GM21360 (cell line): ENCODE measurements around the gene AMDHD2.

Experiments
- ATAC-seq: cut with Tn5 transposase; IDR thresholded peaks from one replicate; pipeline ENCODE4 v1.9.1; 2021; ENCODE audit warnings: mild to moderate bottlenecking, moderate library complexity; ENCODE audit not compliant: unreplicated experiment

Gene AMDHD2

DNA sequence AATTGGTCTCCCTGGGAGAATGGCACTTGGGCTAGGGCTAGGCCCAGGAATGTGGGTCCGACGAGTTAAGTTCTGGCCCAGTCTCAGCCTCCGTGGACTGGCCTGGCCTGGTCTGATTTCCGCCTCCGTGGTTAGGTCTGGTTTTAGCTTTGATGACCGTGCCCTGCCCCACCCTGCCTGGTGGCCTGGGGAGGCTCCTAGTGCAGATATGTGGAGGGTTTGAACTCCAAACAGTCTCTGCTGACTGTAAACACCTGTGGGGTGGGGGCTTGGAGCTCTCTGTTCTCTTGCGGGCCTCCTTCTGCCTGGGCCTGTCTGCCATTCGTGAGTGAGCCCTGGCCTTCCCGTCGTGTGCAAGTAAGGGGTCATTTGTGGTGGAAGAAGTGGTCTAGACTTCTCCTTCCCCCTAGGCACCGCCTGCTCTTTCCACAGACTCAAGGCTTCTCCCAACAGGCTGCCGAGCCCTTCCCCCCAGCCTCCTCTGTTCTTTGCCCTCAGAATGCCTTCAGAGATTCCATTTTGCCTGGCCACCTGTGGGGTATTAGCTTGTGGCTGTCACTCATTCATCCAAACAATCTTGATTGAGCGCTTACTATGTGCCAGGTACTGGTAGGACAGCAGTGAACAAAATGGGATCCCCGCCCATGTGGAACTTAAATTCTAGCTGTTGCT is 4.9 kb upstream of the AMDHD2 start:
- no peak for ATAC-seq

DNA sequence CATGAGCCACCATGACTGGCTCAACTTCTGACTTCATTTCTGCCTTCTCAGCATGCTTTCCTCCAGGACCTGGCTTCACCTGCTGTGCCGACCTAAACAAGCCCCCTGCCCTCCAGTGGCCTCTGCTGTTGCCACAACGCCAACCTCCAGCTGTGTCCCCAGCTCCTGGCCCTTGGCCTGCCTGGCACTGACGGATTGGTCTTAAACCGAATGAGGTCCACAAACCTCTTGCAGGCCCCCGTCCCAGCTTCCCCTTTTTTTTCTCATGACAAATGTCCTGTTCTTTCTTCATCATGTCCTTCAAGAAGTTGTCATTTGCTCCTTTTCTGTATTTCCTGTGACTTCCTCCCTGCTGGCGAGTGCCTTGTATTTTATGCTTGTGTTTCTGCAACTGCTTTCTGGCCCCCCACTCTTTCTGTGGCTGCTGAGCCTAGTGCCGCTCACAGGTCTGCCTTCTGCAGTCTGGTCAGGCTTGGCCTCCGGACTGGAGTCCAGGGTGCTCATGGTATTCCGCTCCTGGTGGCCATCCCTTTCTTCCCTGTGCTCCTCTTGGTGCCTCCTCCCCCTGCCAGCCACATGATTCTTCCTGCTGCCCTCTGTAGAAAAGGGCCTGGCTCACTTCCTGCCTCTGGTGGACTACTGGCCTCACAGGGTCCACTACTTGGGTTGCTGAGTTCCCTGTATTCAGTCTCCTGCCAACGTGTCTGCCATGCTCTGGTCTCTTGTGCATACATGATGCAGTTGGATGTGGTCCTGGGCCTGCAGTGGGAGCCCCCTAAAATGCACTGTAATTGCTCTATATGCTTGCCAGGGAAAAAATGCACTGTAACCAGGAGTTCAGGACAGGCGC is 3.6 kb upstream of the AMDHD2 start:
- no peak for ATAC-seq

DNA sequence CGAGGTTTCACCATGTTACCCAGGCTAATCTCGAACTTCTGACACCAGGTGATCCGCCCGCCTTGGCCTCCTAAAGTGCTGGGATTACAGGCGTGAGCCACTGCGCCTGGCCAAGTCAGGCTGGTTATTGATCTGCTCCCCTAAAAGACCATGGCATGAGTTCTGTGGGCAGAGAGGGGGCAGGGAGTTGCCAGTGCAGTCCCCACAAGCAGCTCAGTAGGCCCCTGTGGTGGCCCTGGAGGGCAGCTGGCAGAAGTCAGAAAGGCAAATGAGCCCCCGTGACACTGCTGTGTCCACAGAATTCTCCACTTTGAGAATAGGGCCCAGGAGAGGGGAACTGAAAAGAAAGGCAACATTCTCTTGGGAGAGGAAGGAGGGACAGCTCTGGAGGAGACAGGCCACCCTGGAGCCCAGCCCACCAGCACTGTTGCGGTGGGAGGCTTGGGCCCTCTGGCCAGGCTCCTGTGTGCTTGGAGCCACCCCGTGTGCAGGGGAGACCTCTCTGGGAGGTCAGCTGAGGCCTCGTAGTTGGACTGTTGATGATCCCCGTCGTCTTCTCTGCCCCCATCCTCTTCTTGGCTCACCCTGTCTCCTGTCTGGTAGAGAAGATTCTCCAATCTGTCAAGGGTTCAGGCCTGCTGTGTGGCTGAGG is 2.1 kb upstream of the AMDHD2 start:
- ATAC-seq, result no peak

DNA sequence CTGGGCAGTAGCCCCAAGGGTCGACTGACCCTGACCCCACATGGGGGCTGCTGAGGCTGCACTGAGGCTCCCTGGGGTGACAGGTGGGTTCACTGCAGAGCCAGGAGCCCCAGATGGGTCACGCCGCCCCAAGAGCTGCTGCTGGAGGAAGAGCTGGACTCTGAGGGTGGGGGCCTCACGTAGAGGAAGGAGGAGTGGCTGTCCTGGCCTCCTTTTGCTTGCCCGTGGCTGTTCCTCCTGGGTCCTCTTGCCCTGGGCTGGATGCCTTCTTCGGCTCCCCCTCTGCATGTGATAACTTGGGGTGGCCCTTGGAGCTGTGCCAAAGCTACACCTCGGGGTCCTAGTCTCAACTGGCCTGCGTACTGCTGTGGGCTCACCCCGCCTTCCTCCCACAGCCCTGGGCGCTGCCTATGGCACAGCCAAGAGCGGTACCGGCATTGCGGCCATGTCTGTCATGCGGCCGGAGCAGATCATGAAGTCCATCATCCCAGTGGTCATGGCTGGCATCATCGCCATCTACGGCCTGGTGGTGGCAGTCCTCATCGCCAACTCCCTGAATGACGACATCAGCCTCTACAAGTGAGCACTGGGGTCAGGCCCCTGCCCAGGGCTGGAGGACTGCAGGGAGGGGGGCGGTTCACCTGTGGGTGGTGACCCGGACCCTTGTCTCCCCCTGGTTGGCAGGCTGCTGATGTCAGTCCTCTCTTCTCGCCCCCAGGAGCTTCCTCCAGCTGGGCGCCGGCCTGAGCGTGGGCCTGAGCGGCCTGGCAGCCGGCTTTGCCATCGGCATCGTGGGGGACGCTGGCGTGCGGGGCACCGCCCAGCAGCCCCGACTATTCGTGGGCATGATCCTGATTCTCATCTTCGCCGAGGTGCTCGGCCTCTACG is 1.1 kb upstream of the AMDHD2 start:
- no peak for ATAC-seq

DNA sequence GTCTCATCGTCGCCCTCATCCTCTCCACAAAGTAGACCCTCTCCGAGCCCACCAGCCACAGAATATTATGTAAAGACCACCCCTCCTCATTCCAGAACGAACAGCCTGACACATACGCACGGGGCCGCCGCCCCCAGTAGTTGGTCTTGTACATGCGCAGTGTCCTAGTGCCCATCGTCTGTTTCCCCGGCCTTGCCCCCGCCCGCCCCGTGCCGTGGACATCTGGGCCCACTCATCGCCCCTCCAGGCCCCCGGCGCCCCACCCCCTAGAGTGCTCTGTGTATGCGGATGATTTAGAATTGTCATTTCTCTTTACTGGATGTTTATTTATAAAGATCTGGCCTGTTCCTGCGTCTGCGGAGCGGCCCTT is 475 bp upstream of the AMDHD2 start:
- no peak for ATAC-seq

DNA sequence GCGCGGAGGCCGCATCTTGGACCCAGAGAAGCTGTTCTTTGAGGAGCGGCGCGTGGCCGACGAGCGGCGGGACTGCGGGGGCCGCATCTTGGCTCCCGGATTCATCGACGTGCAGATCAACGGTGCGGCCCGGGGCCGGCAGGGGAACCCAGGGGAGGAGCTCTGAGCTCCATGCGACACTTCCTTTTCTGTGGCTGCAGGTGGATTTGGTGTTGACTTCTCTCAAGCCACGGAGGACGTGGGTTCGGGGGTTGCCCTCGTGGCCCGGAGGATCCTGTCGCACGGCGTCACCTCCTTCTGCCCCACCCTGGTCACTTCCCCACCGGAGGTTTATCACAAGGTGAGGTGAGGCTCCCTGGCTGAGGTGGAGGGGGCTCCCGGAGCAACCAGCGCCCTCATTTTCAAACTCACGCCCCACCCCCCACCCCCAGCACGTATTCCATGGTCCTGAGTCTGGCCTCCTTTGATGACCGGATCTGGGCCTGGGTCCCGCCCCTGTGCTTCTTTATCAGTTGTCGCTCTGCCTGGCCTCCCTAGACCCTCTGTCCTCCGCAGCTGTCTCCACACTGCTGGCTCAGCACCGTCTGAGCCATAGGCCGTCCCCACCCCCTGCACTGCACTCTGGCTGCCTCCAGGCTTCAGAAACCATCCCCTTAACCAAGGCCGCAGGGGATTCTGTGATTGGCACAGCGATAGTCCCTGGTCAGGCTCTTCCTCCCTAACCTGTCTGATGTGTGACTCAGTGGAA is 787 bp downstream of the AMDHD2 start:
- peak; percentile 17 for ATAC-seq

DNA sequence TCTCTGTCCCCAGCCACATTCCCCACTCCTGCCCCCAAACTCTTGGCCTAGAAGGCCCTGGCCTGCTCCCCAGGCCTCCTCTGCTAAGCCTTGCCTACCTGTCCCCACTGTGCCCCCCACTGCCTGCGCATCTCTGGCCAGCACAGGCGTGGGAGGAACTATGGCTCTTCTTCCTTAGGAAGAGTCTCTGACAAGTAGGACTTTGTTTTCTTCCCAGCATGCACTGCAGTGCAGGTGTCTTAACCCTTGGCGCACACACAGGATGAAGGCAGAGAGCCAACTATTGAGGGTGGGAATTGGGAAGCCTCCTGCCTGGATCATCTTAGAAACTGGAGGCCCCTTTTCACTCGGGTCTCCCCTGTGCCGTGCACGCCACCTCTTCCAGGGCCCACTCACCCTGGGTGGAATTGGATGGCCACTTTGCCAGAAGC is 3.6 kb downstream of the AMDHD2 start:
- no peak for ATAC-seq

DNA sequence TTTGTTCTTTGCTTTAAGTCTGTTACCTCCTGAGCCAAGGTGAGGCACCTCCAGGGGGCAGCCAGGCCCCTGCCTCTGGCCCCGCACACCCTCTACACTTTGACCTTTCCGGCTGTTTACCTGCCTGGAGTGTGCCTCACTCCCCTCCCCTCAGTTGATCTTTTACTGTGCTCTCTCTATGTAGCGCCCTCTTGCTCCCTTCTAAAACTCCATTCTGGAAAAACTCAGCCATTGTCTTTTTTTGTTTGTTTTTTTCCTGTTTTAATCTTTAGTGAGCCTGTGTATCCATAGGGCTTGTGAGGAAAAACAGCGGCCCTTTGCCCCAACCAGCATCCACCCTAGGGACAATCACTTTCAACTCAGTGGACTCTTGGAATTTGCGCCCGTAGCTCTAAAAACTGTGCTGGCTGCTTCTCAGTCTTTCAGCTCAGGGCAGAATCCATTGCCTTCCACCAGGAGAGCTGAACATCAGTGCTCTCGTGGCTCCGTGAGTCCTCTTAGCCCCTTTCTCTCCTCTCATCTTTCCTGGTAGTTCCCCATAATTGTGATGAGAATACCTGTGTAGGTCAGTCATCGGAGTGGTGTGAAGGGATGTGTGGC is 4.3 kb downstream of the AMDHD2 start:
- no peak for ATAC-seq

DNA sequence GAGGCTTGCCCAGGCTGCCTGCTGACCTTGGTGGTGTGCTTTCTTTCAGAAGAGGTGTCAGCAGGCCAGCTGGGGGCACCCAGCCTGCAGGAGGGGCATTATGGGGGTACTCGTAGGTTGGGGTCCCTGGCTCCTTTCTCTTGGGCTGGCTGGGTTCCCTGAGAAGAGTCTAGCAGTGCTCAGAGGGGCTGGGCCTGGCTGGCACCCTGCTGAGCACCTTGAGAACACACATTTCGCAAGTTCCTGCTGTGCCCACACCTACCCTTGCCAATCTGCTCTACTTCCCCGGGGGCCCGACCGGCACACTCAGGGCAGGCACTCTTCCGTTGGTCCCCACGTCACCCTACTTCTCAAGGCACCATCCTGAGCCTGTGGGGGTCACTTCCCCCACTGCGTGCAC is 6.0 kb downstream of the AMDHD2 start:
- no peak for ATAC-seq

DNA sequence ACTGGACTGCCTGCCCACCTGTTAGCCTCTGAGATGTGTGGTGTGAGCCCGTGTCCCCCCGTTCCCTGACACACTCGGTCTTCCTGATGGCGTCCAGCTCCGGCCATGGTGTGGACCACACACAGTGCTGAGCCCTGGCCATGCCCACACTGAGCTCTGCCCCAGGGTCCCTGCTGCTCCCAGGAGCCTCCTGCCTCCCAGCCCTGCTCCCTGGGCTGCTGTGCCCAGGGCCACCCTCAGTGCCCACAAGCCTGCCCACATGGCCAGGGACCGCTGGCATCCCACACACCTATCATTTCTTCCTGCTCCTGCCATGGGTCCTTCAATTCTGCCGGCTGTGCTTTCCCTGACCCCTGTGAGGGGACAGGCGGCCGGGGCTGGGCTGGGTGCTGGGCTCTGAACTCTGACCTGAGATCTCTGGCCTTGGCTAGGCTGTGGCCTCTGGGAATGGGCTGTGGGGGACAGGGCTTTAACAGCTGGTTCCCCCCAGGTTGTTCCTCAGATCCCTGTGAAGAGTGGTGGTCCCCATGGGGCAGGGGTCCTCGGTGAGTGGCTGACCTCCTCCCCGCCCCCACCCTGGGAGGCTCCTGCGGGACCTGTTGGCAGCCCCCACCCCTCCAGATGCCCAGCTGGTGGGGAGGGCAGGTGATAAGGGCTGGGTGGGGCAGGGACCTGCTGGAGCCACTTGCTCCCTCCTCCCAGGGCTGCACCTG is 7.1 kb downstream of the AMDHD2 start:
- no peak for ATAC-seq

DNA sequence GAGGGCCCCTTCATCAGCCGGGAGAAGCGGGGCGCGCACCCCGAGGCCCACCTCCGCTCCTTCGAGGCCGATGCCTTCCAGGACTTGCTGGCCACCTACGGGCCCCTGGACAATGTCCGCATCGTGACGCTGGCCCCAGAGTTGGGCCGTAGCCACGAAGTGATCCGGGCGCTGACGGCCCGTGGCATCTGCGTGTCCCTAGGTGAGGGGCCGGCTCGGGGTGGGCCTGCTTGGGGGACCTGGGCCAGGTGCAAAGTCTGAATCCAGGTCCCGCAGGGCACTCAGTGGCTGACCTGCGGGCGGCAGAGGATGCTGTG is 7.6 kb downstream of the AMDHD2 start:
- no peak for ATAC-seq

DNA sequence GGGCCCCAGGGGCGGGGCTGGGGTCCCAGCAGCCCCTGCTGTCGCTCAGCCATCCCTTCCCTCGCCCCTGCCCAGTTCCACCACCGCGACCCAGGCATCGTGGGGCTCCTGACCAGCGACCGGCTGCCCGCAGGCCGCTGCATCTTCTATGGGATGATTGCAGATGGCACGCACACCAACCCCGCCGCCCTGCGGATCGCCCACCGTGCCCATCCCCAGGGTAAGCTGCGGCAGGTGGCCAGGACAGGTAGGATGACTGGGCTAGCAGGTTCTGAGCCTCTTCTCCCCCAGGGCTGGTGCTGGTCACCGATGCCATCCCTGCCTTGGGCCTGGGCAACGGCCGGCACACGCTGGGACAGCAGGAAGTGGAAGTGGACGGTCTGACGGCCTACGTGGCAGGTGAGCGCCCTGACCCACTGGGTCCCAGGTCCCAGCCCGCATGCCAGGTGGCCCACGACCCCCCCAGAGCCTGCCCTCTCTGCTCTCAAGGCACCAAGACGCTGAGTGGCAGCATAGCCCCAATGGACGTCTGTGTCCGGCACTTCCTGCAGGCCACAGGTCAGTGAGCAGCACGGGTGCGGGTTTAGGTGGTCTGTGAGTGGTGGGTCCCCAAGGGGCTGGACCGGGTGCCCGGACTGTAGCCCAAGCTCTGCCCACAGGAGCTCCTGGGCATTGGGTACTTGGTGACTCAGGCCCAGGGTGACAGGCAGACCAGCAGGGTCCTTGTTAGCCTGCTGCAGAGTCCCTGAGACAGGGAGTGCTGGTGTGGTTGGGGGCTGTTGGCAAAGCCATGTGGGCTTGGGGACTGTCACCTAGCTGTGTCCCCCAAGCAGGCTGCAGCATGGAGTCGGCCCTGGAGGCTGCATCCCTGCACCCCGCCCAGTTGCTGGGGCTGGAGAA is 8.2 kb downstream of the AMDHD2 start:
- no peak for ATAC-seq

DNA sequence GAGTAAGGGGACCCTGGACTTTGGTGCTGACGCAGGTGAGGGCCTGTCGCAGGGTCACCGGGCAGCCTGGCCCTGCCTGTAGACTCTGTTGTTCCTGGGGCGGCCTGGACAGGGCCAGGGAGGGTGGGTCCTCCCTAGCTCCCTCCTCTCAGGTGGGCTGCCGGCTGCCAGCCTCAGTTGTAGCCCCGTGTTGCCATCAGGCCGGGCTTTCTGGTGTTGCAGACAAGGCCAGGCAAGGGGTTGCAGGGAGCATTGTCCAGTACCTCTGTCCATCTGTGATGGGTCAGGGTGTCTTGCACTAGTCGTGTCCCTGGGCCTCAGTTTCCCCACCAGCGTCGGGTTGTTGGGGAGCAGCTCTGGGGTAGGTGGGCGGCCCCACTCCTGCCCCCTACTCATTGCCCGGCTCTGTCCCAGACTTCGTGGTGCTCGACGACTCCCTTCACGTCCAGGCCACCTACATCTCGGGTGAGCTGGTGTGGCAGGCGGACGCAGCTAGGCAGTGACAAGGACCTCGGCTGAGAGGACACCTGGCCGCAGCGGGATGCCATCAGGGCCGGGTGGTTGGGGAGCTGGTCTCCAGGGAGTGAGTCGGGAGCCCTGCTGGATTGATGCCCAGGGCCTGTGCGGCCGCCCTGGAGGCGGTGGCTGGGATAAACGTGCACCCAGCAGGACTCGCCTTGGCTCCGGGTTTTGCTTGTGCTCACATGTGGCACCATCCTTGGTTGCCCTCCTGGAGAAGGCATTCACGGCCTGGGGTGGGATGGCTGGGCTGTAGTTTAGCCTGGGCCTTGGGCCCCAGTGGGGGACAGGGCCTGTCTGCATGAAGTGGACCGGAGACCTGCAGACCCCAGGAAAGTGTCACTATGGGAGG is 9.1 kb downstream of the AMDHD2 start:
- no peak for ATAC-seq

DNA sequence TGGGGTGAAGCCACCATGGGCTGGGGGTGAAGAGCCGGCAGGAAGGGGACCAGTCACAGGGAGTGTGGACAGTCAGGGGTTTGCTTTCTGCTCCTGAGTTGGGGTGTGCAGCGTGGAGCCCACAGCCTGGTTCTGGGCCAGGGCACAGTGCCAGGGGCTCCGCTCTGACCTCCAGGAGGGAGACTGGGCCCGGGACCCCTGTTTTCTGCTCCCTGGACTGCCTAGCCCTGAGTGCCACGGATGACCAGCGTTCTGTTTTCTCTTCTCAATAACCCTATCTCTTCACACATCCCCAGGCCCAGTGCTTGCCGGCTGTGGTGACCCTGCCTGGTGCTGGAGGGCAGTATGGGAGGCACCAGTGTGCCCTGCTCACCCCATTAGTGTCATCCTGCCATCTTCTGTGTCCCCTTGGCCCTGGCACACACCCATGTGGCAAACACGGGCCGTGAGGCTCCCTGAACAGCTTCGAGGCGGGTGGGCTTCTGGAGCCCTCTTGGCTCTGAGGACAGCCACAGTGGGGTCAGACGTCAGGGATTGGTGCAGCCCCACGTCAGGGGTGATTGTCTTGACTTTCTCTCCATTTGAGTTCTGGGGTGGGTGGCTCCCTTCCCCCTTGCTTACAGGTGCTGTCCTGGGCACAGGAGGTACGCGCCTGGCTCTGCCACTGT is 9.9 kb downstream of the AMDHD2 start:
- ATAC-seq, result no peak

DNA sequence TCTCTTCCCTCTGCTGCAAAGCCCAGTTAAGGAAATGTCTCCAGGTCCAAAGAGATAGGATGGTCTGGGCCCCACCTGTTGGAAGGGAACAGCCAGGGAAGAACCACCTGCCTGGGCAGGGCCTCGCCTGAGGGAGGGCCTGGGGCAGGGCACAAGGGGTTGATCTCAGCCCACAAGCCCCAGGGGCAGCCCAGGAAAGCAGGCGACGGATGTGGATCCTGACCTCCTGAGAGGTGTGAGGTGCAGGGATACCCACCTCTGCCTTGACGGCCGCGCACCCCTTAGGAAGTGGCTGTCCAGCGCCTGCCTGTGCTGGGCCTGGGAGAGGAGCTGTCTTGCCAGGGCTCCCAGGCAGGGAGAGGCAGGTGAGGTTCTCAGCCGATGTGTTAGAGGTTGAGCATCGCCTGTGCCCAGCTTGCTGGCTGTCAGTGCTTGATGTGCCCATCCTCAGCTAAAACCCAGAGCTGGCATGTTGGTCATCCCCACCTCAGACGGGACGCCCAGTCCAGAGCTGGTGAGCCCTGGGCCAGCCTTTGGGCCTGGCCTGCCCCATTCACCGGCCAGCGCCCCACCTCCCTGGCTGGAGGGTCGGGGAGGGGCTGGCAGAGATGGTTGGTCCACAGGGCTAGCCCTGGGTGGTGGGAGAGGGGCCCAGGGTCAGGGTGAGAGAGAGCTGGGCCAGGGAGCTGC is 10.6 kb downstream of the AMDHD2 start:
- no peak for ATAC-seq

DNA sequence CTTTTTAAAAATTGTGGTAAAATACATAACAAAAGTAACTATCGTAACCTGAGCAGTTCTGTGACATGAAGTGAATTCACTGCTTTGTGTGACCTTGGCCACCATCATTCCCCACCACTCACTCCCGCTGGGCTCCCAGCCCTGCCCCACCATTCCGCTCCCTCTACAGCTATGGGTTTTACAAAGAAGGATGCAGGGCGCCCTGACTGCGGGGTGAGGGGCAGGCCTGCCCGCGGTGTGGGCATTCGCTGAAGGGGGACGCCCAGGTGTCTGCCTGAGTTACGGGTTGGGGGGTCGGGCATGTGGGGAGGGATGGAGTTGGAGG is 11.2 kb downstream of the AMDHD2 start, which contains the start of gene CEMP1:
CEMP1 (minus strand) TSS at position 38 of the 325 bp plus-strand sequence. CDS start 335 bp downstream, outside the sequence.
- ATAC-seq, result no peak
